ENCODE data around the gene TUBA4B. TPM values are rescaled to one million over a fixed set of nuclear protein-coding genes. Genes with fewer than 3 reads are reported as not detected.

The TUBA4B gene
- total RNA-seq, 1 donor from 2014 or later: not detected

DNA sequence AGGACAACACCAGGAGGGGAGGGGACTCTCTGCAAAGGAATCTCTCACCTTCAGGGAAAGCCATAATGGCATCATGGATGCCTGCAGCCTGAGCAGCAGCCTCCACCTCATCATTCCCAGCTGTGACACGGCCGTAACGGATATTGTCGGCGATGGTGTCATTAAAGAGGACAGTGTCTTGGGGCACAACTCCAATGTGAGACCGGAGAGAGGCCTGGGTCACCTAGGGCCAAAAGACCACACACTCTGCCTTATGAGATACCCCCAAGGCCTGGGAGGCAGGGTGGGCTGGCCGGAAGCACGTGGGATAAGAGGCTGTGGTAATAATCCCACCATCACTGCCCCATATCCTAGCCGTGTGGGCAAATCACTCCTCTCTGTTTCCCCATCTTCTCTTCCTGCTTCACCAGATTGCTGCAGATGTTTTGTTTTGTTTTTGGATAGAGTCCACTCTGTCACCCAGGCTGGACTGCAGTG is 42.1 kb upstream of the TUBA4B start:
- no peak overlapping the region for H3K27ac Mint-ChIP-seq

GRCh38 chr2:219213026-219213415 is 40.0 kb upstream of the TUBA4B start:
- Mint-ChIP-seq H3K36me3 (no peaks in the 10 kb centered on the region), H3K4me1 (ENCODE audit: unreplicated experiment) (peaks cover 16% of the 10 kb centered on the region), H3K27ac (no peak overlapping the region), H3K9me3 (no peaks in the 10 kb centered on the region), H3K4me3 (no peak overlapping the region), H3K27me3 (no peaks in the 10 kb centered on the region)
- no peak for DNase-seq (ENCODE audit: extremely low spot score, unreplicated experiment)
- no peak for TF ChIP-seq CTCF (conservative IDR thresholded peaks at IDR 0.05)

More for the DNA sequence above, 42.1 kb upstream of the TUBA4B start:
- DNase-seq (ENCODE audit: extremely low spot score, unreplicated experiment): no peak
- no peaks in the 10 kb centered on the region for H3K36me3 Mint-ChIP-seq
- peaks cover 4% of the 10 kb centered on the region for H3K27me3 Mint-ChIP-seq
- no peak for TF ChIP-seq CTCF (conservative IDR thresholded peaks at IDR 0.05)
- peaks cover 23% of the 10 kb centered on the region for H3K4me1 Mint-ChIP-seq (ENCODE audit: unreplicated experiment)
- H3K9me3 Mint-ChIP-seq: no peaks in the 10 kb centered on the region
- no peak overlapping the region for H3K4me3 Mint-ChIP-seq

DNA sequence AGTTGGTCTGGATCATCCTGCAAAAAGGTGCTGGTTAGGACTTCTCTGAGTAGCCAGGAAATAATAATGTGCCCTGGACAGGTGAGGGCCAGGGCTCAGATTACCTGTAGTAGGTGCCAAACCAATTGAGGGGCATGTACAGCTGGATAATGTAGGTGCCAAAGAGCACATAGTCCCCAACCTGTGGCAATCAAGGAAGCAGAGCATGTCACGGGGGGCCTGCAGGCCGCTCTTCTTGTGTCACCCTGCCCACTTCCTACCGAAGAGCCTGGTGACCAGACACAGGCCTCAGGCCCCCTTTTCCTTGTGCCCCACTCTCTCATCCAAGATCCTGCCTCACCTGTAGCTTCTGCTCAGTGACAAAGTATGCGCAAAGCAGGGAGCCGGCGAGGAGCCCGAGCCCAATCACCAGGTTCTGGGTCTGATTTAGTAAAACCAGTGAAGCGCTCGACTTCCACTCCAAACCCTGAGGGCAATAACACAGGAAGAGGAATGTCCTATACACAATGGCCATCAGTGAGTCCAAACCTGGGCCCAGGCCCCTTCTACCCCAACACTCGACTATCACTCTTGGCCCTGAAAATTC is 39.5 kb upstream of the TUBA4B start:
- H3K4me3 Mint-ChIP-seq: no peak overlapping the region

GRCh38 chr2:219214141-219214540 is 38.9 kb upstream of the TUBA4B start:
- H3K9me3 Mint-ChIP-seq: no peaks in the 10 kb centered on the region
- TF ChIP-seq CTCF (conservative IDR thresholded peaks at IDR 0.05): no peak
- H3K4me3 Mint-ChIP-seq: no peak overlapping the region
- no peak overlapping the region for H3K27ac Mint-ChIP-seq
- no peak for DNase-seq (ENCODE audit: extremely low spot score, unreplicated experiment)
- no peaks in the 10 kb centered on the region for H3K36me3 Mint-ChIP-seq
- peaks cover 14% of the 10 kb centered on the region for H3K4me1 Mint-ChIP-seq (ENCODE audit: unreplicated experiment)
- H3K27me3 Mint-ChIP-seq: no peaks in the 10 kb centered on the region

More for the DNA sequence above, 39.5 kb upstream of the TUBA4B start:
- Mint-ChIP-seq H3K27ac (no peak overlapping the region), H3K9me3 (no peaks in the 10 kb centered on the region), H3K27me3 (no peaks in the 10 kb centered on the region), H3K4me1 (ENCODE audit: unreplicated experiment) (peaks cover 11% of the 10 kb centered on the region), H3K36me3 (no peaks in the 10 kb centered on the region)
- no peak for DNase-seq (ENCODE audit: extremely low spot score, unreplicated experiment)
- no peak for TF ChIP-seq CTCF (conservative IDR thresholded peaks at IDR 0.05)

GRCh38 chr2:219214786-219215185 is 38.3 kb upstream of the TUBA4B start:
- Mint-ChIP-seq H3K27me3 (no peaks in the 10 kb centered on the region), H3K27ac (no peak overlapping the region), H3K4me3 (no peak overlapping the region), H3K36me3 (peaks cover 3% of the 10 kb centered on the region), H3K4me1 (ENCODE audit: unreplicated experiment) (peaks cover 18% of the 10 kb centered on the region), H3K9me3 (no peaks in the 10 kb centered on the region)
- no peak for TF ChIP-seq CTCF (conservative IDR thresholded peaks at IDR 0.05)
- no peak for DNase-seq (ENCODE audit: extremely low spot score, unreplicated experiment)

Measured in type B pancreatic cell (in vitro differentiated cells).